A549 (cell line): ENCODE measurements around the gene IL2. TPM values are rescaled to one million over a fixed set of nuclear protein-coding genes. Genes with fewer than 3 reads are reported as not detected.

Experiments used
- ATAC-seq, 2 experiments: fragments of 200-7000 bp in 1 of 2; fragments of >200 bp in 1 of 2; cut with Nextera tagmentation in 1 of 2; cut with Tn5 transposase in 1 of 2; 3 replicates each; pipeline versions ENCODE4 v1.8.0 to v1.9.1; 2018 to 2020; ENCODE audit warnings: mild to moderate bottlenecking in 1 of 2, moderate library complexity in 1 of 2
- CTCF ChIA-PET: fragments of 300-600 bp; sonication (Branson Sonifier 250); formaldehyde crosslinking; extraction: SDS; loops from one replicate; lab custom pipeline; 2021; ENCODE audit warnings: antibody characterized with exemption, inconsistent platforms; lab: Yijun Ruan, JAX
- POLR2A ChIA-PET: fragments of 350-600 bp; formaldehyde crosslinking; extraction: SDS; loops from one replicate; lab custom pipeline; 2021; ENCODE audit warnings: antibody characterized with exemption, inconsistent platforms; lab: Yijun Ruan, JAX
- DNase-seq, 2 experiments: peaks; one replicate each; pipeline versions ENCODE4 v3.0.0 to v3.0.0-alpha.2; 2011 to 2016; ENCODE audit warnings: low read depth in 1 of 2, low spot score in 1 of 2
- FAIRE-seq: peaks from 2 replicates; lab custom pipeline; 2011; peaks lifted over from hg19 to GRCh38; lab: Jason Lieb, UNC
- H3K27ac ChIP-seq, 2 experiments: fragments of >200 bp; sonication (Bioruptor Twin); formaldehyde crosslinking; 3 replicates each; pipeline ENCODE4 v1.5.1; 2016 to 2017
- H3K4me1 ChIP-seq: fragments of >200 bp; sonication (Bioruptor Twin); formaldehyde crosslinking; 3 replicates; pipeline ENCODE4 v1.6.1; 2016
- H3K4me2 ChIP-seq: fragments of >200 bp; sonication (Bioruptor Twin); formaldehyde crosslinking; 3 replicates; pipeline ENCODE4 v1.6.1; 2016
- H3K4me3 ChIP-seq: fragments of >200 bp; sonication (Bioruptor Twin); formaldehyde crosslinking; 3 replicates; pipeline ENCODE4 v1.5.1; 2016
- H3K9me3 ChIP-seq: fragments of >200 bp; sonication (Bioruptor Twin); formaldehyde crosslinking; 3 replicates; pipeline ENCODE4 v1.6.1; 2016
- BHLHE40 ChIP-seq: IDR thresholded peaks from 2 replicates; pipeline ENCODE4 v1.6.1; 2012; ENCODE audit warnings: low read depth, low read length, inconsistent platforms
- CBX8 ChIP-seq: fragments of 200-600 bp; sonication (generic); IDR thresholded peaks from 2 replicates; pipeline ENCODE4 v1.6.1; 2016
- CHD2 ChIP-seq: fragments of 150-350 bp; IDR thresholded peaks from 2 replicates; pipeline ENCODE4 v1.6.1; 2014; ENCODE audit warnings: low read length; ENCODE audit not compliant: partially characterized antibody
- CHD4 ChIP-seq: fragments of 200-600 bp; sonication (generic); IDR thresholded peaks from 2 replicates; pipeline ENCODE4 v1.6.1; 2016; ENCODE audit warnings: antibody characterized with exemption, mild to moderate bottlenecking, borderline replicate concordance
- CTCF ChIP-seq: fragments of >200 bp; sonication (Bioruptor Twin); formaldehyde crosslinking; IDR thresholded peaks from 3 replicates; pipeline ENCODE4 v1.5.1; 2016
- EHF ChIP-seq: fragments of 250-450 bp; sonication (Bioruptor Pico); IDR thresholded peaks from 2 replicates; pipeline ENCODE4 v1.5.0; 2020; ENCODE audit warnings: mild to moderate bottlenecking
- EP300 ChIP-seq, 2 experiments: fragments of >200 bp; sonication (Bioruptor Twin); formaldehyde crosslinking; IDR thresholded peaks; 2 replicates in 1 of 2; 3 replicates in 1 of 2; pipeline ENCODE4 v1.6.1; 2016 to 2017
- ESRRA ChIP-seq: fragments of 150-350 bp; IDR thresholded peaks from 2 replicates; pipeline ENCODE4 v1.6.1; 2014; ENCODE audit warnings: mild to moderate bottlenecking, low read length, borderline replicate concordance
- FOSB ChIP-seq: fragments of 250-450 bp; sonication (Bioruptor Pico); IDR thresholded peaks from 2 replicates; pipeline ENCODE4 v1.5.0; 2020; ENCODE audit warnings: mild to moderate bottlenecking, moderate library complexity
- FOSL2 ChIP-seq, 2 experiments: fragments of 450-650 bp in 1 of 2; fragments of >200 bp in 1 of 2; sonication (Bioruptor Twin) in 1 of 2; formaldehyde crosslinking; IDR thresholded peaks; 2 replicates each; pipeline versions ENCODE4 v1.5.0 to v1.6.1; 2016 to 2020; ENCODE audit warnings: mild to moderate bottlenecking in 1 of 2, moderate library complexity in 1 of 2
- FOXS1 ChIP-seq: fragments of 250-450 bp; sonication (Bioruptor Pico); IDR thresholded peaks from 2 replicates; pipeline ENCODE4 v1.5.0; 2020; ENCODE audit warnings: mild to moderate bottlenecking, moderate library complexity
- HEYL ChIP-seq: fragments of 250-450 bp; sonication (Bioruptor Pico); IDR thresholded peaks from 2 replicates; pipeline ENCODE4 v1.8.0; 2021; ENCODE audit warnings: mild to moderate bottlenecking, moderate library complexity
- HMGXB4 ChIP-seq: fragments of 250-450 bp; sonication (Bioruptor Pico); IDR thresholded peaks from 2 replicates; pipeline ENCODE4 v1.5.0; 2021; ENCODE audit warnings: mild to moderate bottlenecking, moderate library complexity, borderline replicate concordance
- HOXA7 ChIP-seq: fragments of 250-450 bp; sonication (Bioruptor Pico); IDR thresholded peaks from 2 replicates; pipeline ENCODE4 v1.5.0; 2020; ENCODE audit warnings: mild to moderate bottlenecking, moderate library complexity
- HOXB13 ChIP-seq: fragments of 250-450 bp; sonication (Bioruptor Pico); IDR thresholded peaks from 2 replicates; pipeline ENCODE4 v1.5.0; 2020; ENCODE audit warnings: low read depth, mild to moderate bottlenecking, moderate library complexity
- KDM1A ChIP-seq: fragments of 200-600 bp; sonication (generic); IDR thresholded peaks from 2 replicates; pipeline ENCODE4 v1.6.1; 2016; ENCODE audit warnings: low read depth, mild to moderate bottlenecking
- MAZ ChIP-seq: fragments of 150-350 bp; IDR thresholded peaks from 2 replicates; pipeline ENCODE4 v1.6.1; 2014; ENCODE audit warnings: antibody characterized with exemption, low read depth, low read length, borderline replicate concordance
- MYC ChIP-seq: IDR thresholded peaks from 2 replicates; pipeline ENCODE4 v1.6.1; 2012; ENCODE audit warnings: mild to moderate bottlenecking, inconsistent platforms, low read length, improper control_type of control experiment, borderline replicate concordance
- NPAS2 ChIP-seq: fragments of 250-450 bp; sonication (Bioruptor Pico); IDR thresholded peaks from 2 replicates; pipeline ENCODE4 v1.8.0; 2022; ENCODE audit warnings: mild to moderate bottlenecking, moderate library complexity, borderline replicate concordance
- NR3C1 ChIP-seq: fragments of >200 bp; sonication (Bioruptor Twin); formaldehyde crosslinking; IDR thresholded peaks from 3 replicates; pipeline ENCODE4 v1.6.1; 2017
- PBX3 ChIP-seq: IDR thresholded peaks from 2 replicates; pipeline ENCODE4 v1.6.1; 2012
- POLR2AphosphoS2 ChIP-seq: conservative IDR thresholded peaks from 2 replicates; pipeline ENCODE4 v1.6.1; 2012; ENCODE audit warnings: low read length, improper control_type of control experiment, inconsistent platforms
- RAD21 ChIP-seq, 2 experiments: fragments of >200 bp in 1 of 2; sonication (Bioruptor Twin) in 1 of 2; formaldehyde crosslinking in 1 of 2; IDR thresholded peaks in 1 of 2; conservative IDR thresholded peaks in 1 of 2; 2 replicates in 1 of 2; 3 replicates in 1 of 2; pipeline ENCODE4 v1.6.1; 2012 to 2018; ENCODE audit warnings: inconsistent platforms in 1 of 2
- RCOR1 ChIP-seq: fragments of 150-350 bp; IDR thresholded peaks from 2 replicates; pipeline ENCODE4 v1.6.1; 2014; ENCODE audit warnings: antibody characterized with exemption, low read length, low read depth
- RFX5 ChIP-seq: fragments of 450-650 bp; IDR thresholded peaks from 2 replicates; pipeline ENCODE4 v1.7.1; 2014; ENCODE audit warnings: antibody characterized with exemption, mild to moderate bottlenecking, moderate library complexity
- SMC3 ChIP-seq: fragments of >200 bp; sonication (Bioruptor Twin); formaldehyde crosslinking; IDR thresholded peaks from 3 replicates; pipeline ENCODE4 v1.6.1; 2018; ENCODE audit warnings: inconsistent platforms
- TFCP2L1 ChIP-seq: fragments of 250-450 bp; sonication (Bioruptor Pico); IDR thresholded peaks from 2 replicates; pipeline ENCODE4 v1.5.0; 2021; ENCODE audit warnings: mild to moderate bottlenecking
- ZC3H11A ChIP-seq: fragments of 450-650 bp; IDR thresholded peaks from 2 replicates; pipeline ENCODE4 v1.6.1; 2014; ENCODE audit warnings: antibody characterized with exemption, mild to moderate bottlenecking
- ZSCAN20 ChIP-seq: fragments of 250-450 bp; sonication (Bioruptor Pico); IDR thresholded peaks from 2 replicates; pipeline ENCODE4 v1.8.0; 2022; ENCODE audit warnings: mild to moderate bottlenecking, moderate library complexity
- WGBS: methylation state at CpG from one replicate; pipeline ENCODE4 v1.1.6; 2017; ENCODE audit errors: missing lambda C conversion rate; 5-methylcytosine and 5-hydroxymethylcytosine counted together
- polyA plus RNA-seq, 4 experiments: library from polyadenylated mRNA; depleted of rRNA in 3 of 4; stranded (reverse); fragments of >200 nt; fragmentation: RNase III in 1 of 4; extraction: RNeasy Plus Mini Kit Qiagen cat#74134 plus additional on column Dnase treatment in 1 of 4; gene quantifications; 2 replicates in 3 of 4; 3 replicates in 1 of 4; pipeline ENCODE4 v1.2.3, GENCODE V29; 2011 to 2017
- TF ChIP-seq, protein P1 (sequence below): fragments of 200-600 bp; sonication (generic); IDR thresholded peaks from 2 replicates; pipeline ENCODE4 v1.6.1; 2016; ENCODE audit warnings: antibody characterized with exemption, mild to moderate bottlenecking, moderate library complexity
- TF ChIP-seq, protein P2 (sequence below): IDR thresholded peaks from 2 replicates; pipeline ENCODE4 v1.6.1; 2012; ENCODE audit warnings: low read depth, borderline replicate concordance

IL2 gene
- polyA plus RNA-seq, 2 of the 4 experiments (the other 2 are of a cell fraction): not detected

- no peak overlapping the region for H3K4me3 ChIP-seq
- H3K4me2 ChIP-seq: no peak overlapping the region
- H3K4me1 ChIP-seq: no peaks in the 10 kb centered on the region
- DNase-seq (no peak), FAIRE-seq (no peak), ATAC-seq (no peak)
- POLR2A ChIA-PET: no interaction called here
- CTCF ChIA-PET: no interaction called here
- no peak overlapping the region for H3K27ac ChIP-seq
- 27% methylated on average over 4 of the region's 4 CpGs for WGBS
- TF ChIP-seq FOSB (CRISPR knock-in tag) (no peak), RAD21 (conservative IDR thresholded peaks at IDR 0.05 in 1 of 2, IDR thresholded peaks at IDR 0.05 in 1 of 2) (no peak), RFX5 (no peak), FOXS1 (no peak), KDM1A (no peak), MAZ (no peak), CTCF (no peak), ESRRA (no peak), HOXB13 (no peak), ZSCAN20 (no peak), NR3C1 (no peak), HOXA7 (no peak), EHF (CRISPR knock-in tag) (no peak), CHD4 (no peak), PBX3 (no peak), ZC3H11A (no peak), TFCP2L1 (CRISPR knock-in tag) (no peak), BHLHE40 (no peak), CBX8 (no peak)
- no peaks in the 10 kb centered on the region for H3K9me3 ChIP-seq
Measured at GRCh38 chr4:122500852-122501501, 44.5 kb upstream of the IL2 start.

GRCh38 chr4:122489061-122489460 lies 32.5 kb upstream of the IL2 start:
- H3K4me1 ChIP-seq: no peaks in the 10 kb centered on the region
- ChIA-PET POLR2A (no interaction called here), CTCF (no interaction called here)
- no peak overlapping the region for H3K27ac ChIP-seq
- DNase-seq (no peak), FAIRE-seq (no peak), ATAC-seq (no peak)
- H3K9me3 ChIP-seq: peaks cover 8% of the 10 kb centered on the region; the same call in 1 of the 3 replicates
- no peak overlapping the region for H3K4me2 ChIP-seq
- TF ChIP-seq RAD21 (conservative IDR thresholded peaks at IDR 0.05 in 1 of 2, IDR thresholded peaks at IDR 0.05 in 1 of 2): no peak
- TF ChIP-seq EHF (CRISPR knock-in tag): no peak
- TF ChIP-seq CHD2: no peak
- no peak for TF ChIP-seq EP300 (IDR thresholded peaks at IDR 0.05)
- TF ChIP-seq HEYL: no peak
- TF ChIP-seq, protein P1, sequence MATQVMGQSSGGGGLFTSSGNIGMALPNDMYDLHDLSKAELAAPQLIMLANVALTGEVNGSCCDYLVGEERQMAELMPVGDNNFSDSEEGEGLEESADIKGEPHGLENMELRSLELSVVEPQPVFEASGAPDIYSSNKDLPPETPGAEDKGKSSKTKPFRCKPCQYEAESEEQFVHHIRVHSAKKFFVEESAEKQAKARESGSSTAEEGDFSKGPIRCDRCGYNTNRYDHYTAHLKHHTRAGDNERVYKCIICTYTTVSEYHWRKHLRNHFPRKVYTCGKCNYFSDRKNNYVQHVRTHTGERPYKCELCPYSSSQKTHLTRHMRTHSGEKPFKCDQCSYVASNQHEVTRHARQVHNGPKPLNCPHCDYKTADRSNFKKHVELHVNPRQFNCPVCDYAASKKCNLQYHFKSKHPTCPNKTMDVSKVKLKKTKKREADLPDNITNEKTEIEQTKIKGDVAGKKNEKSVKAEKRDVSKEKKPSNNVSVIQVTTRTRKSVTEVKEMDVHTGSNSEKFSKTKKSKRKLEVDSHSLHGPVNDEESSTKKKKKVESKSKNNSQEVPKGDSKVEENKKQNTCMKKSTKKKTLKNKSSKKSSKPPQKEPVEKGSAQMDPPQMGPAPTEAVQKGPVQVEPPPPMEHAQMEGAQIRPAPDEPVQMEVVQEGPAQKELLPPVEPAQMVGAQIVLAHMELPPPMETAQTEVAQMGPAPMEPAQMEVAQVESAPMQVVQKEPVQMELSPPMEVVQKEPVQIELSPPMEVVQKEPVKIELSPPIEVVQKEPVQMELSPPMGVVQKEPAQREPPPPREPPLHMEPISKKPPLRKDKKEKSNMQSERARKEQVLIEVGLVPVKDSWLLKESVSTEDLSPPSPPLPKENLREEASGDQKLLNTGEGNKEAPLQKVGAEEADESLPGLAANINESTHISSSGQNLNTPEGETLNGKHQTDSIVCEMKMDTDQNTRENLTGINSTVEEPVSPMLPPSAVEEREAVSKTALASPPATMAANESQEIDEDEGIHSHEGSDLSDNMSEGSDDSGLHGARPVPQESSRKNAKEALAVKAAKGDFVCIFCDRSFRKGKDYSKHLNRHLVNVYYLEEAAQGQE: no peak
- no peak for TF ChIP-seq HMGXB4 (CRISPR knock-in tag)
- TF ChIP-seq POLR2AphosphoS2: no peak
- no peak for TF ChIP-seq RCOR1
- no peak for TF ChIP-seq NPAS2 (CRISPR knock-in tag)
- TF ChIP-seq FOSL2 (IDR thresholded peaks at IDR 0.05): no peak
- no peak for TF ChIP-seq FOSL2 (CRISPR knock-in tag; IDR thresholded peaks at IDR 0.05)
- TF ChIP-seq ZC3H11A: no peak
- TF ChIP-seq TFCP2L1 (CRISPR knock-in tag): no peak
- no peak for TF ChIP-seq MYC
- TF ChIP-seq SMC3: no peak
- TF ChIP-seq, protein P2, sequence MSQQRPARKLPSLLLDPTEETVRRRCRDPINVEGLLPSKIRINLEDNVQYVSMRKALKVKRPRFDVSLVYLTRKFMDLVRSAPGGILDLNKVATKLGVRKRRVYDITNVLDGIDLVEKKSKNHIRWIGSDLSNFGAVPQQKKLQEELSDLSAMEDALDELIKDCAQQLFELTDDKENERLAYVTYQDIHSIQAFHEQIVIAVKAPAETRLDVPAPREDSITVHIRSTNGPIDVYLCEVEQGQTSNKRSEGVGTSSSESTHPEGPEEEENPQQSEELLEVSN: no peak
- no peak overlapping the region for H3K4me3 ChIP-seq
